Fibroblast of lung (primary cell): ENCODE measurements around the gene XRRA1. TPM values are rescaled to one million over a fixed set of nuclear protein-coding genes. Genes with fewer than 3 reads are reported as not detected.
A peak's percentile ranks its signal among the peaks of the same experiment; 100 is the strongest.

Source experiments
- DNase-seq, 2 donors: peaks; one replicate each; pipeline versions ENCODE4 v3.0.0 to v3.0.0-alpha.2; 2010; ENCODE audit warnings: low read depth in 2 of 2
- H2AFZ ChIP-seq: 2 replicates; pipeline ENCODE4 v1.5.1; 2012; ENCODE audit warnings: low read length, control low read depth, inconsistent platforms
- H3K27ac ChIP-seq: 2 replicates; pipeline ENCODE4 v1.5.1; 2011; ENCODE audit warnings: low read length, control low read depth; ENCODE audit not compliant: insufficient read depth
- H3K27me3 ChIP-seq: 2 replicates; pipeline ENCODE4 v1.5.1; 2011; ENCODE audit warnings: mild to moderate bottlenecking, low read length; ENCODE audit not compliant: control insufficient read depth, insufficient read depth
- H3K36me3 ChIP-seq: 2 replicates; pipeline ENCODE4 v1.5.1; 2011; ENCODE audit warnings: low read length; ENCODE audit not compliant: control insufficient read depth, insufficient read depth
- H3K4me1 ChIP-seq: 2 replicates; pipeline ENCODE4 v1.5.1; 2011; ENCODE audit warnings: low read length; ENCODE audit not compliant: control insufficient read depth, insufficient read depth; ENCODE audit errors: extremely low read depth
- H3K4me2 ChIP-seq: 2 replicates; pipeline ENCODE4 v1.5.1; 2011; ENCODE audit warnings: low read length, control low read depth; ENCODE audit not compliant: insufficient read depth; ENCODE audit errors: extremely low read depth
- H3K4me3 ChIP-seq, 4 experiments: fragments of 200-600 bp in 1 of 4; sonication (generic) in 1 of 4; replicated peaks in 1 of 4; 2 replicates each; pipeline ENCODE4 v1.5.1; 2011 to 2016; ENCODE audit warnings: low read length in 4 of 4, low read depth in 3 of 4, mild to moderate bottlenecking in 3 of 4, control low read depth in 2 of 4, inconsistent platforms in 1 of 4, mixed read lengths in 1 of 4; ENCODE audit not compliant: insufficient read depth in 1 of 4; ENCODE audit errors: control extremely low read depth in 1 of 4
- H3K79me2 ChIP-seq: 2 replicates; pipeline ENCODE4 v1.5.1; 2012; ENCODE audit warnings: mild to moderate bottlenecking, low read length, inconsistent platforms; ENCODE audit not compliant: control insufficient read depth, insufficient read depth
- H3K9ac ChIP-seq: 2 replicates; pipeline ENCODE4 v1.5.1; 2011; ENCODE audit warnings: mild to moderate bottlenecking, low read length, control low read depth; ENCODE audit not compliant: insufficient read depth
- H3K9me3 ChIP-seq: 2 replicates; pipeline ENCODE4 v1.5.1; 2012; ENCODE audit warnings: low read depth, low read length; ENCODE audit not compliant: control insufficient read depth, insufficient read depth
- H4K20me1 ChIP-seq: 2 replicates; pipeline ENCODE4 v1.5.1; 2011; ENCODE audit warnings: low read length; ENCODE audit not compliant: control insufficient read depth, insufficient read depth; ENCODE audit errors: extremely low read depth
- EZH2 ChIP-seq: IDR thresholded peaks from 2 replicates; pipeline ENCODE4 v1.5.1; 2012; ENCODE audit warnings: low read length, control low read depth, mild to moderate bottlenecking; ENCODE audit errors: missing control alignments
- polyA plus RNA-seq, 2 donors: library from polyadenylated mRNA; depleted of rRNA in 1 of 2; stranded (reverse) in 1 of 2; unstranded in 1 of 2; fragments of >200 nt; gene quantifications; 2 replicates each; pipeline ENCODE4 v1.2.1, GENCODE V29; 2011 to 2012; ENCODE audit warnings: missing spikeins in 1 of 2
- total RNA-seq: library from RNA; depleted of rRNA; stranded (reverse); fragments of >200 nt; gene quantifications from 2 replicates; pipeline ENCODE4 v1.2.1, GENCODE V29; 2014
- TF ChIP-seq, protein P1 (sequence below), 2 donors: IDR thresholded peaks in 1 of 2; conservative IDR thresholded peaks in 1 of 2; 1 replicate in 1 of 2; 2 replicates in 1 of 2; pipeline ENCODE4 v1.5.1; 2011 to 2012; ENCODE audit warnings: low read length in 2 of 2, control low read depth in 1 of 2, inconsistent platforms in 1 of 2, low read depth in 1 of 2, mild to moderate bottlenecking in 1 of 2

Gene XRRA1
- total and polyA plus RNA-seq, 2 donors (not counting 1 experiment from before 2014, with no cell fraction given) = 5.0 to 8.6 TPM

DNA sequence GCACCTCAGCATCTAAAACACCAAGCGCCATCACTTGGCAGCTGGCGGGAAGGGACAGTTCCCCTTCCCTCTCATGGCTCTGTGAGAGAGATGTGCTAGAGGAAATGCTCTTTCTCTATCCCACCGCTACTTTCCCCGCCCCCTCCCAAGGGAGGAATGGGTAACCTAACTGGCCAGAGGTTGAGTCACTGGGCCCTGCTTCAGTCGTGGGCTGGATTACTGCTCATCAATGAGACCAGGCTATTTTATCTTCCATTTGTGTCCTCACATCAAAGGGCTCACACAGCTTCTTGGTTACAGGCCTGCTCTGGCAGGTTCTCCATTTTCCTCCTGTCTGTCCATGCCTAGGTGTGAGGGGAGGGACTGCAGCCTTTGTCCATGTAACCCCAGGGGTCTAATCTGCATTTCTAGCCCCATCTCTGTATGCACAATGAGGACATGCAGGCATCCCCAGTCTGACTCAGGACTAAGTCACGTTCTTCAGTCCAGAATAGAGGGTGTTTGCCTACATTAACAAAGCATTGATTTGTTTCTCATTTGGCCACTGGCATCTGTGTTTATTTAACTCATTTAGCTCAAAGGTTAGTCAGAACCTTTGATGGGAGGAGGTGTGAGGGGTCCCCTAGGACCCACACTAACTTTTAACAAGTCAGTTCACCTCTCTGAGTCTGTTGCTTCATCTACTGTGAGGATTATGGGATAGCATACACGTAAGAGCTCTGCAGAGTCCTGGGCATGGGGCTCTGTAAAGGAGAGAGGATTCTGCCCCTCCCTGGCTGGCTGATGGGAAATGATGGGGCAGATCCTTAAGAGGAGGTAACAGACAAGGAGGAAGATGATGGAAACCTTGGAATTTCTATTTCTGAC, 99.1 kb downstream of the XRRA1 start:
- Histone ChIP-seq H3K36me3 (peaks cover 9% of the 10 kb centered on the region), H3K9ac (no peak overlapping the region), H2AFZ (peak overlapping the region; percentile 29), H3K9me3 (no peaks in the 10 kb centered on the region), H4K20me1 (no peaks in the 10 kb centered on the region), H3K4me3 (no peak overlapping the region), H3K4me2 (peak overlapping the region; percentile 77), H3K27ac (peak overlapping the region; percentile 86), H3K4me1 (peaks cover 15% of the 10 kb centered on the region), H3K27me3 (no peaks in the 10 kb centered on the region), H3K79me2 (no peaks in the 10 kb centered on the region)
- no peak for TF ChIP-seq EZH2
- TF ChIP-seq, protein P1, sequence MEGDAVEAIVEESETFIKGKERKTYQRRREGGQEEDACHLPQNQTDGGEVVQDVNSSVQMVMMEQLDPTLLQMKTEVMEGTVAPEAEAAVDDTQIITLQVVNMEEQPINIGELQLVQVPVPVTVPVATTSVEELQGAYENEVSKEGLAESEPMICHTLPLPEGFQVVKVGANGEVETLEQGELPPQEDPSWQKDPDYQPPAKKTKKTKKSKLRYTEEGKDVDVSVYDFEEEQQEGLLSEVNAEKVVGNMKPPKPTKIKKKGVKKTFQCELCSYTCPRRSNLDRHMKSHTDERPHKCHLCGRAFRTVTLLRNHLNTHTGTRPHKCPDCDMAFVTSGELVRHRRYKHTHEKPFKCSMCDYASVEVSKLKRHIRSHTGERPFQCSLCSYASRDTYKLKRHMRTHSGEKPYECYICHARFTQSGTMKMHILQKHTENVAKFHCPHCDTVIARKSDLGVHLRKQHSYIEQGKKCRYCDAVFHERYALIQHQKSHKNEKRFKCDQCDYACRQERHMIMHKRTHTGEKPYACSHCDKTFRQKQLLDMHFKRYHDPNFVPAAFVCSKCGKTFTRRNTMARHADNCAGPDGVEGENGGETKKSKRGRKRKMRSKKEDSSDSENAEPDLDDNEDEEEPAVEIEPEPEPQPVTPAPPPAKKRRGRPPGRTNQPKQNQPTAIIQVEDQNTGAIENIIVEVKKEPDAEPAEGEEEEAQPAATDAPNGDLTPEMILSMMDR (conservative IDR thresholded peaks at IDR 0.05 in 1 of 2, IDR thresholded peaks at IDR 0.05 in 1 of 2; ENCODE audit: low read depth in 1 of 2, low read length in 2 of 2) = no peak
- DNase-seq = peak; percentile 60 to 81

DNA sequence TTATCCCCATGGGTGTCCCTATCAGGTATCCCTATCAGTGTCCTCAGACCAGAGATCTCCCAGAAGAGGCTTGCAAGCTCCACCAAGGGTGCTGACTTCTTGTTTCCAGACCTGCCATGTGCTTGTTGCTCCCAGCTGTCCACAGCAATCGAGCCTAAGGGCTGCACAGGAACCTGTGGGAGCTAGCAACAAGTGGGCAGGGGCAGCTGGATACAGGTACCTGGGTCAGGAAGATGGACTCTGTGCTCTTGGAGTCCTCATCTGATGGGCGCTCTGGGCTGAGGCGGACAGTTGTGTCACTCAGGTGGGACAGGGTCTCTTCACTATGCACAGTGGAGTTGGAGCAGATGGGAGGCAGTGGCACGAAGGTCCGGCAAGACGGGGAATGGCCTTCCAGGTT, 101.0 kb downstream of the XRRA1 start:
- Histone ChIP-seq H3K36me3 (peaks cover 15% of the 10 kb centered on the region), H3K4me2 (no peak overlapping the region), H3K4me1 (peaks cover 15% of the 10 kb centered on the region), H3K27ac (no peak overlapping the region), H3K4me3 (no peak overlapping the region), H3K27me3 (no peaks in the 10 kb centered on the region), H3K9me3 (no peaks in the 10 kb centered on the region), H2AFZ (no peak overlapping the region), H3K9ac (no peak overlapping the region), H3K79me2 (no peaks in the 10 kb centered on the region), H4K20me1 (no peaks in the 10 kb centered on the region)
- TF ChIP-seq, protein P1 (conservative IDR thresholded peaks at IDR 0.05 in 1 of 2, IDR thresholded peaks at IDR 0.05 in 1 of 2; ENCODE audit: low read depth in 1 of 2, low read length in 2 of 2) = no peak
- TF ChIP-seq EZH2 = no peak
- no peak for DNase-seq

DNA sequence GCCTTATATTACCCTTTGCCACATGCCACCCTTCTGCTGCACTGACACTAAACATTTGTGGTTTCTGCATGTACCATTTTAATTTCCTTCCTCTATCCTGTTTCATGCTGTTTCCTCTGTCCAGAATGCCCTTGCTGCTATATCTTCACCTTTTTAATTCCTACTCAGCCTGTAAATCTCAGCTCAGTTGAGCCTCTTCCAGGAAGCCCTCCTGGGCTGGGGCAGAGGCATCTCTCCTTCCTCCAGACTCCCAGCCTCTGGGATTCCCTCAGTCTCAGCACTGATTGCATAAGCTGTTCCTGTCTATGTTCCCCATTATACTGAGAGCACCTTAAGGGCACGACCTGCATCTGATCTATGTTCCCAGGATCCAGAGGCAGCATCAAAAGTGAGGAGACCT, 101.5 kb downstream of the XRRA1 start:
- Histone ChIP-seq H3K9ac (no peak overlapping the region), H3K27ac (no peak overlapping the region), H4K20me1 (no peaks in the 10 kb centered on the region), H3K4me2 (no peak overlapping the region), H2AFZ (no peak overlapping the region), H3K9me3 (no peaks in the 10 kb centered on the region), H3K27me3 (no peaks in the 10 kb centered on the region), H3K79me2 (no peaks in the 10 kb centered on the region), H3K4me1 (peaks cover 15% of the 10 kb centered on the region), H3K36me3 (peaks cover 15% of the 10 kb centered on the region), H3K4me3 (no peak overlapping the region)
- TF ChIP-seq, protein P1 (conservative IDR thresholded peaks at IDR 0.05 in 1 of 2, IDR thresholded peaks at IDR 0.05 in 1 of 2; ENCODE audit: low read depth in 1 of 2, low read length in 2 of 2) = no peak
- no peak for TF ChIP-seq EZH2
- no peak for DNase-seq
